Heart left ventricle (tissue), 16 donors: ENCODE measurements around the gene EIF6. TPM values are rescaled to one million over a fixed set of nuclear protein-coding genes. Genes with fewer than 3 reads are reported as not detected.

Experiments
- ATAC-seq, 4 donors: fragments of 200-7000 bp; cut with Tn5 transposase; one replicate each; pipeline ENCODE4 v1.9.1; 2020 to 2022; ENCODE audit warnings: moderate library complexity in 4 of 4, mild to moderate bottlenecking in 3 of 4, moderate number of reproducible peaks in 1 of 4
- DNase-seq, 5 donors: peaks; one replicate each; pipeline ENCODE4 v3.0.0-alpha.2; 2020
- H3K27ac ChIP-seq, 12 donors: fragments of 200-600 bp; sonication (generic) in 4 of 12; one replicate each; pipeline versions ENCODE4 v1.5.0 to v1.8.0; 2016 to 2022; ENCODE audit warnings: mild to moderate bottlenecking in 2 of 12
- H3K27me3 ChIP-seq, 9 donors: fragments of 200-600 bp; sonication (generic) in 2 of 9; one replicate each; pipeline versions ENCODE4 v1.5.1 to v1.8.0; 2016 to 2022; ENCODE audit warnings: mild to moderate bottlenecking in 3 of 9
- H3K36me3 ChIP-seq, 9 donors: fragments of 200-600 bp; sonication (generic) in 2 of 9; one replicate each; pipeline versions ENCODE4 v1.5.0 to v1.8.0; 2018 to 2022; ENCODE audit warnings: mild to moderate bottlenecking in 2 of 9
- H3K4me1 ChIP-seq, 12 donors: fragments of 200-600 bp; sonication (generic) in 4 of 12; one replicate each; pipeline versions ENCODE4 v1.5.0 to v1.8.0; 2016 to 2022; ENCODE audit warnings: mild to moderate bottlenecking in 3 of 12
- H3K4me3 ChIP-seq, 12 donors: fragments of 200-600 bp; sonication (generic) in 4 of 12; one replicate each; pipeline versions ENCODE4 v1.5.0 to v1.8.0; 2017 to 2022; ENCODE audit warnings: mild to moderate bottlenecking in 9 of 12, moderate library complexity in 4 of 12
- H3K9me3 ChIP-seq, 12 donors: fragments of 200-600 bp; sonication (generic) in 4 of 12; one replicate each; pipeline versions ENCODE4 v1.5.0 to v1.8.0; 2016 to 2022; ENCODE audit warnings: mild to moderate bottlenecking in 1 of 12
- POLR2A ChIP-seq, 2 donors: fragments of 450-650 bp; IDR thresholded peaks; one replicate each; pipeline ENCODE4 v1.6.1; 2017; ENCODE audit warnings: antibody characterized with exemption in 2 of 2, mild to moderate bottlenecking in 2 of 2, moderate library complexity in 2 of 2
- WGBS, 4 donors: extraction: QIAGEN DNeasy Blood & Tissue Kit in 2 of 4; methylation state at CpG; one replicate each; pipeline versions ENCODE4 v1.1.5 to v1.1.7; 2013 to 2018; 5-methylcytosine and 5-hydroxymethylcytosine counted together
- intact Hi-C, 10 donors: fragments of 100-400 bp; cut with DNase I; formaldehyde crosslinking; loops; one replicate each; pipeline versions ENCODE4 v1.11.1 to v1.14.2; 2022
- polyA plus RNA-seq, 2 donors: library from polyadenylated mRNA; stranded (reverse); fragments of 200-250 nt; gene quantifications; one replicate each; pipeline ENCODE4 v1.2.3, GENCODE V29; 2013
- total RNA-seq, 9 donors: library from RNA; depleted of rRNA in 2 of 9; stranded (reverse); fragments of >200 nt in 2 of 9; fragmentation: NEBNext Ultra II Directional in 3 of 9; extraction: Animal tissue kit (Norgen Biotek cat#: 25700) in 3 of 9; gene quantifications; one replicate each; pipeline versions ENCODE4 v1.1.0 to v1.2.4, GENCODE V29; 2016 to 2023
- TF ChIP-seq, protein P1 (sequence below), 12 donors: fragments of 200-600 bp; sonication (generic) in 4 of 12; IDR thresholded peaks; one replicate each; pipeline versions ENCODE4 v1.5.0 to v1.8.0; 2018 to 2022; ENCODE audit warnings: antibody characterized with exemption in 12 of 12, mild to moderate bottlenecking in 5 of 12
- donor health status: ischemic (EF 13 %, LVEDD 7.1; RV severe dilation, severe dysfunction).
- donor health status: healthy with polysubstance abuse.
- donor health status: DM: no; HTN: yes; CAD: no.
- donor health status: DM: no; HTN: no; CAD: no.
- donor health status: ischemic (EF 25% LVEDD 6.9; RV normal size, moderate dysfunction).
- donor health status: ischemic (EF 25% LVEDD 5.7; RV mildly dilated, moderate dysfunction).
- donor health status: healthy.
- donor health status: DM: yes; HTN: yes; CAD: no.
- donor health status: ischemic (EF 35%, LVEDD 5.7; RV mildly dilated, moderate dysfunction).
- donor health status: nonischemic (EF 11% LVEDD 7.7; RV severe dilation, severe dysfunction).
- donor health status: DM: yes; HTN: yes; CAD: no.
- donor health status: PGD.
- donor health status: ischemic (EF 29% LVEDD 5.4; RV normal size, mild dysfunction).
- donor health status: nonischemic (EF 23%, LVEDD 6.1; RV moderate dilation, normal function).

The EIF6 gene
- total and polyA plus RNA-seq, 11 donors, result 27.5 to 150 (median 42.1) TPM

DNA sequence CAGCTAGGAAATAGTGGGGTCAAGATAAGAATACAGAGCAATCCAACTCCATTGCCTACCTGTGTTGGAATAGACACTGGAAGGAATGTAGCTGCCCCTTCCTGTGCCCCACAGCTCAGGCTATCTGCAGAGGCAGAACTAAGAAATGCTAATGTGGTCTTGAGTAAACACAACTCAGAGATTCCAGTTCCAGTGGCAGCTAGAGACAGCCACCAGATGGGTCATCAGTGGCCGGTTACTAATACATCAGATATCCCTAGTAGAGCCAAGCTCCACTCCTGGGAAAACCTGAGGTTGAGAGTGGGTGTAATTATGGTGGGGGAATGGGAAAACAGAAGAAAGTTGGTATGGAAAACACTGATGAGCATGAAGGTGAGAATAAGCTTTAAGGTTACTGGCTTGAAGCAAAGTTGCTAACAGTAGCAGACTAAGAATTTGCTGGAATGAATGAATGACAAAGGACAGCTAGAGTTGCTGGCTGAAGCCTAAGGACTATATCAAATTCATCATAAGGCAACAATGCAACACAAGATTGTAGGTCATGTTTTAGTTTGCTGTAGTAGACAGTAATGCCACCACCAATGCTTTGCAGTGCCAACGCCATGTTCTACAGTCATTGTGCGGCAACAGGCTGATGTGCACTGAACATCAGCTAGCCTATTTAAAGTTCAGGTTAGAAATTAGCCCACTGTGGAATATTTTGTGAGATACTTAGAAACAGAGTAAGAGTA is 36.0 kb upstream of the EIF6 start:
- peaks cover 0 to 11% (median 0%) of the 10 kb centered on the region in 9 donors for H3K36me3 ChIP-seq
- no peak for ATAC-seq
- no peaks in the 10 kb centered on the region for H3K27me3 ChIP-seq
- no peak for TF ChIP-seq POLR2A (IDR thresholded peaks at IDR 0.05)
- TF ChIP-seq, protein P1, sequence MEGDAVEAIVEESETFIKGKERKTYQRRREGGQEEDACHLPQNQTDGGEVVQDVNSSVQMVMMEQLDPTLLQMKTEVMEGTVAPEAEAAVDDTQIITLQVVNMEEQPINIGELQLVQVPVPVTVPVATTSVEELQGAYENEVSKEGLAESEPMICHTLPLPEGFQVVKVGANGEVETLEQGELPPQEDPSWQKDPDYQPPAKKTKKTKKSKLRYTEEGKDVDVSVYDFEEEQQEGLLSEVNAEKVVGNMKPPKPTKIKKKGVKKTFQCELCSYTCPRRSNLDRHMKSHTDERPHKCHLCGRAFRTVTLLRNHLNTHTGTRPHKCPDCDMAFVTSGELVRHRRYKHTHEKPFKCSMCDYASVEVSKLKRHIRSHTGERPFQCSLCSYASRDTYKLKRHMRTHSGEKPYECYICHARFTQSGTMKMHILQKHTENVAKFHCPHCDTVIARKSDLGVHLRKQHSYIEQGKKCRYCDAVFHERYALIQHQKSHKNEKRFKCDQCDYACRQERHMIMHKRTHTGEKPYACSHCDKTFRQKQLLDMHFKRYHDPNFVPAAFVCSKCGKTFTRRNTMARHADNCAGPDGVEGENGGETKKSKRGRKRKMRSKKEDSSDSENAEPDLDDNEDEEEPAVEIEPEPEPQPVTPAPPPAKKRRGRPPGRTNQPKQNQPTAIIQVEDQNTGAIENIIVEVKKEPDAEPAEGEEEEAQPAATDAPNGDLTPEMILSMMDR (IDR thresholded peaks at IDR 0.05), result no peak
- peaks cover 0 to 13% (median 3%) of the 10 kb centered on the region in 12 donors for H3K4me1 ChIP-seq
- H3K9me3 ChIP-seq, result no peaks in the 10 kb centered on the region
- H3K4me3 ChIP-seq, result no peak overlapping the region
- peak overlapping the region in 1 of 12 donors; percentile 0 for H3K27ac ChIP-seq
- no peak for DNase-seq
- WGBS, 4 donors, result 94 to 98% (median 97%) methylated on average over 3 of the region's 3 CpGs
- intact Hi-C loops, result no loop called here

GRCh38 chr20:35319871-35320197 is 35.3 kb upstream of the EIF6 start:
- DNase-seq, result no peak
- intact Hi-C loops, result no loop called here
- H3K36me3 ChIP-seq, result peaks cover 0 to 15% (median 0%) of the 10 kb centered on the region in 9 donors
- peak overlapping the region in 1 of 12 donors; percentile 48 for H3K27ac ChIP-seq
- no peak for TF ChIP-seq POLR2A (IDR thresholded peaks at IDR 0.05)
- TF ChIP-seq, protein P1 (IDR thresholded peaks at IDR 0.05), result no peak
- no peak overlapping the region for H3K4me3 ChIP-seq
- H3K9me3 ChIP-seq, result no peaks in the 10 kb centered on the region
- peaks cover 0 to 10% (median 3%) of the 10 kb centered on the region in 12 donors for H3K4me1 ChIP-seq
- H3K27me3 ChIP-seq, result no peaks in the 10 kb centered on the region
- no peak for ATAC-seq

- no peaks in the 10 kb centered on the region for H3K9me3 ChIP-seq
- H3K36me3 ChIP-seq, result peaks cover 0 to 17% (median 2%) of the 10 kb centered on the region in 9 donors
- intact Hi-C loops, result no loop called here
- peaks cover 0 to 10% (median 3%) of the 10 kb centered on the region in 12 donors for H3K4me1 ChIP-seq
- 70 to 83% (median 80%) methylated on average over 5 of the region's 5 CpGs for WGBS, 4 donors
- ATAC-seq, result no peak
- H3K27ac ChIP-seq, result peak overlapping the region in 3 of 12 donors; percentile 7 to 58 (median 48)
- no peak overlapping the region for H3K4me3 ChIP-seq
- no peak for TF ChIP-seq POLR2A (IDR thresholded peaks at IDR 0.05)
- TF ChIP-seq, protein P1 (IDR thresholded peaks at IDR 0.05), result no peak
- no peaks in the 10 kb centered on the region for H3K27me3 ChIP-seq
- DNase-seq, result no peak
Observed at GRCh38 chr20:35319192-35319870, 34.8 kb upstream of the EIF6 start.

GRCh38 chr20:35318502-35319157 is 34.1 kb upstream of the EIF6 start:
- Histone ChIP-seq H3K36me3 (peaks cover 0 to 24% (median 5%) of the 10 kb centered on the region in 9 donors), H3K9me3 (no peaks in the 10 kb centered on the region), H3K4me1 (peaks cover 0 to 10% (median 3%) of the 10 kb centered on the region in 12 donors), H3K27me3 (no peaks in the 10 kb centered on the region), H3K4me3 (no peak overlapping the region), H3K27ac (peak overlapping the region in 4 of 12 donors; percentile 7 to 58 (median 32))
- intact Hi-C loops, result no loop called here
- 55 to 65% (median 60%) methylated on average over 6 of the region's 6 CpGs for WGBS, 4 donors
- peak; percentile 30 to 86 (median 64) for ATAC-seq
- TF ChIP-seq, protein P1 (IDR thresholded peaks at IDR 0.05), result no peak
- TF ChIP-seq POLR2A (IDR thresholded peaks at IDR 0.05), result no peak
- peak in 1 of 5 donors; percentile 51 for DNase-seq
